Activated CD8-positive, alpha-beta T cell treated with anti-CD3 and anti-CD28 coated beads for 36 hours (primary cell): ENCODE data around the gene PPT1. TPM values are rescaled to one million over a fixed set of nuclear protein-coding genes. Genes with fewer than 3 reads are reported as not detected.

Experiments used
- ATAC-seq: fragments of 200-7000 bp; cut with Tn5 transposase; one replicate; pipeline ENCODE4 v1.10.0; 2021; ENCODE audit warnings: mild to moderate bottlenecking, moderate library complexity
- CTCF ChIA-PET: fragments of 350-600 bp; sonication (Branson Sonifier 250); formaldehyde crosslinking; loops from one replicate; lab custom pipeline; 2021; ENCODE audit warnings: antibody characterized with exemption; lab: Charles Lee
- POLR2A ChIA-PET: fragments of 350-600 bp; sonication (Branson Sonifier 250); formaldehyde crosslinking; loops from one replicate; lab custom pipeline; 2021; ENCODE audit warnings: antibody characterized with exemption; lab: Charles Lee
- DNase-seq: peaks from one replicate; pipeline ENCODE4 v3.0.0-alpha.2; 2020
- H3K27ac Mint-ChIP-seq: one replicate; pipeline ENCODE4 v1.8.0; 2021; ENCODE audit warnings: mild to moderate bottlenecking, mixed read lengths
- H3K27me3 Mint-ChIP-seq: one replicate; pipeline ENCODE4 v1.8.0; 2021; ENCODE audit warnings: mixed read lengths
- H3K36me3 Mint-ChIP-seq: one replicate; pipeline ENCODE4 v1.8.0; 2021; ENCODE audit warnings: low read depth, mixed read lengths
- H3K4me1 Mint-ChIP-seq: one replicate; pipeline ENCODE4 v1.8.0; 2021; ENCODE audit warnings: low read depth, mixed read lengths
- H3K4me3 Mint-ChIP-seq: one replicate; pipeline ENCODE4 v1.8.0; 2021; ENCODE audit warnings: mild to moderate bottlenecking, moderate library complexity, mixed read lengths
- H3K9me3 Mint-ChIP-seq: one replicate; pipeline ENCODE4 v1.8.0; 2021; ENCODE audit warnings: mixed read lengths
- intact Hi-C: fragments of 100-400 bp; cut with micrococcal nuclease; formaldehyde crosslinking; loops from one replicate; pipeline ENCODE4 v1.10.0; 2022
- total RNA-seq, 2 experiments: library from RNA; stranded (reverse); gene quantifications; one replicate each; pipeline ENCODE4 v1.2.3, GENCODE V29; 2021
- TF ChIP-seq, protein P1 (sequence below): fragments of 200-600 bp; IDR thresholded peaks from one replicate; pipeline ENCODE4 v1.8.0; 2022; ENCODE audit warnings: antibody characterized with exemption, mild to moderate bottlenecking

Gene PPT1
- total RNA-seq, 2 experiments from 2014 or later = 60.6 to 69.1 TPM

DNA sequence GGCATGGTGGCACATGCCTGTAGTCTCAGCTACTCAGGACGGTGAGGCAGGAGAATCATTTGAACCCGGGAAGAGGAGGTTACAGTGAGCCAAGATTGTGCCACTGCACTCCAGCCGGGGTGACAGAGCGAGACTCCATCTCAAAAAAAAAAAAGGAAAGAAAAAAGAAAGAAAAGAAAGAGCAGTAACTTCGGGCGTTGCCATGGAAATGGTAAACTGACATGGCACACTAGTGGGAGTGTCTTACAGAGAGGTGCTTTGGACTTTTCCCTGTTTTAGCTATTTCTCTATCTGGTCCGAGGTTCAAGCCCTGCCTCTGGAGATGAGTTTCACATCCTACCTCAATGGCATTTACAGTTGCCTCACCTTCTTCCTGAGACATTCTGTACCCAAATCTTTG, 23.1 kb upstream of the PPT1 start:
- H3K27me3 Mint-ChIP-seq = peaks cover 9% of the 10 kb centered on the region
- H3K27ac Mint-ChIP-seq = no peak overlapping the region
- intact Hi-C loops = no loop called here
- no peaks in the 10 kb centered on the region for H3K4me1 Mint-ChIP-seq
- POLR2A ChIA-PET = no interaction called here
- no peak overlapping the region for H3K4me3 Mint-ChIP-seq
- no peaks in the 10 kb centered on the region for H3K9me3 Mint-ChIP-seq
- CTCF ChIA-PET = interaction anchor here (1.3 kb wide), 1 partner anchor 24 kb away, joined by 7 read pairs; no protein-coding TSS in a partner anchor
- TF ChIP-seq, protein P1, sequence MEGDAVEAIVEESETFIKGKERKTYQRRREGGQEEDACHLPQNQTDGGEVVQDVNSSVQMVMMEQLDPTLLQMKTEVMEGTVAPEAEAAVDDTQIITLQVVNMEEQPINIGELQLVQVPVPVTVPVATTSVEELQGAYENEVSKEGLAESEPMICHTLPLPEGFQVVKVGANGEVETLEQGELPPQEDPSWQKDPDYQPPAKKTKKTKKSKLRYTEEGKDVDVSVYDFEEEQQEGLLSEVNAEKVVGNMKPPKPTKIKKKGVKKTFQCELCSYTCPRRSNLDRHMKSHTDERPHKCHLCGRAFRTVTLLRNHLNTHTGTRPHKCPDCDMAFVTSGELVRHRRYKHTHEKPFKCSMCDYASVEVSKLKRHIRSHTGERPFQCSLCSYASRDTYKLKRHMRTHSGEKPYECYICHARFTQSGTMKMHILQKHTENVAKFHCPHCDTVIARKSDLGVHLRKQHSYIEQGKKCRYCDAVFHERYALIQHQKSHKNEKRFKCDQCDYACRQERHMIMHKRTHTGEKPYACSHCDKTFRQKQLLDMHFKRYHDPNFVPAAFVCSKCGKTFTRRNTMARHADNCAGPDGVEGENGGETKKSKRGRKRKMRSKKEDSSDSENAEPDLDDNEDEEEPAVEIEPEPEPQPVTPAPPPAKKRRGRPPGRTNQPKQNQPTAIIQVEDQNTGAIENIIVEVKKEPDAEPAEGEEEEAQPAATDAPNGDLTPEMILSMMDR = no peak
- DNase-seq (no peak), ATAC-seq (no peak)
- no peaks in the 10 kb centered on the region for H3K36me3 Mint-ChIP-seq

GRCh38 chr1:40114400-40114799, 17.3 kb upstream of the PPT1 start:
- Mint-ChIP-seq H3K4me3 (no peak overlapping the region), H3K9me3 (peaks cover 13% of the 10 kb centered on the region), H3K27me3 (peaks cover 22% of the 10 kb centered on the region), H3K36me3 (peaks cover 6% of the 10 kb centered on the region), H3K27ac (no peak overlapping the region), H3K4me1 (no peaks in the 10 kb centered on the region)
- ChIA-PET CTCF (no interaction called here), POLR2A (no interaction called here)
- TF ChIP-seq, protein P1 = no peak
- DNase-seq (no peak), ATAC-seq (no peak)
- intact Hi-C loops = no loop called here

GRCh38 chr1:40110389-40110788, 13.3 kb upstream of the PPT1 start:
- ChIA-PET CTCF (no interaction called here), POLR2A (no interaction called here)
- Mint-ChIP-seq H3K9me3 (peaks cover 13% of the 10 kb centered on the region), H3K4me1 (no peaks in the 10 kb centered on the region), H3K27me3 (peaks cover 20% of the 10 kb centered on the region), H3K27ac (no peak overlapping the region), H3K4me3 (no peak overlapping the region), H3K36me3 (peaks cover 6% of the 10 kb centered on the region)
- DNase-seq = no peak
- ATAC-seq = no peak
- TF ChIP-seq, protein P1 = no peak
- intact Hi-C loops = no loop called here

DNA sequence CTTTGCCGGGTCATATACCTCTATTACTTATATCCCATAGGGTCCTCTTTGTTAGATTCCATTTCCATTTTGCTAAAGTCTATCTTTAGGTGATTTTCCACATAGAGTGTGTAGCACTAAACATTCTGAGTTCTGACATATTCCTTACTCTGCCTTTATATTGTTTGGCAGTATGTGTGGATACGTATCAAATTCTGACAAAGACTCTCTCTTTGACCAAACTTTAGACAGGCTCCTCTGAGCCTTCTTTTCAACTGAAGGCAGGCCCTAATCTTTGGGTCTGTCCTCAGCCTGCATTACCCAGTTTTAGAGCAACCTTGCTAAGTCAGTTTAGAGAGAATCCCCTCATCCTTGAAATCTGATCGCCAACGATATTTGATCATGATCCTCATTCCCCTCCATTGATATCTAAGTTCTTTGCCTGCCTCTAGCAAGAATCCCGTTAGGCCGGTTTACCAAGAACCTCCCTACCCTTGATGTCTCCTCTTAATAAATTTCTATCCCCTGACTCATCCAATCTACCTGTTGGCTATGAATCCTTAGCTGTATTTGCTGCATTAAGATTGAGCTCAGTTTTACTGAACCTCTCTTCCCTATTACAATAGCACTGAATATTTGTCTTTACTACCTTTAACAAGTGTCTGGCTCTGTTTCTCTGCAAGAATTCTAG, 10.4 kb upstream of the PPT1 start:
- H3K4me1 Mint-ChIP-seq = peaks cover 3% of the 10 kb centered on the region
- H3K27me3 Mint-ChIP-seq = peaks cover 16% of the 10 kb centered on the region
- no peak overlapping the region for H3K27ac Mint-ChIP-seq
- H3K9me3 Mint-ChIP-seq = peaks cover 16% of the 10 kb centered on the region
- ChIA-PET CTCF (interaction anchor here (0.8 kb wide), 1 partner anchor 28 kb away, joined by 3 read pairs; no protein-coding TSS in a partner anchor), POLR2A (interaction anchor here (0.6 to 0.9 kb wide), 4 partner anchors 17 to 826 kb away, joined by 3 to 5 read pairs (median 4); no protein-coding TSS in a partner anchor)
- TF ChIP-seq, protein P1 = no peak
- intact Hi-C loops = no loop called here
- ATAC-seq (no peak), DNase-seq (no peak)
- H3K4me3 Mint-ChIP-seq = no peak overlapping the region
- peaks cover 6% of the 10 kb centered on the region for H3K36me3 Mint-ChIP-seq

GRCh38 chr1:40105028-40105427, 8.0 kb upstream of the PPT1 start:
- Mint-ChIP-seq H3K36me3 (no peaks in the 10 kb centered on the region), H3K27me3 (peaks cover 6% of the 10 kb centered on the region), H3K4me1 (peaks cover 3% of the 10 kb centered on the region), H3K4me3 (no peak overlapping the region), H3K9me3 (peaks cover 3% of the 10 kb centered on the region), H3K27ac (no peak overlapping the region)
- ATAC-seq (no peak), DNase-seq (no peak)
- CTCF ChIA-PET = interaction anchor here (1.4 to 1.7 kb wide), 2 partner anchors 26 to 210 kb away, joined by 4 to 5 read pairs; no protein-coding TSS in a partner anchor
- intact Hi-C loops = no loop called here
- TF ChIP-seq, protein P1 = no peak
- POLR2A ChIA-PET = no interaction called here
